CD4-positive, alpha-beta T cell (primary cell): ENCODE results near the gene BLTP2. TPM values are rescaled to one million over a fixed set of nuclear protein-coding genes. Genes with fewer than 3 reads are reported as not detected.

Experiments
- ATAC-seq: fragments of 200-7000 bp; cut with Tn5 transposase; one replicate; pipeline ENCODE4 v1.10.0; 2022; ENCODE audit warnings: mild to moderate bottlenecking; ENCODE audit not compliant: poor library complexity
- CTCF ChIA-PET: fragments of 350-600 bp; sonication (Branson Sonifier 250); formaldehyde crosslinking; loops from one replicate; lab custom pipeline; 2021; ENCODE audit warnings: antibody characterized with exemption, inconsistent platforms; lab: Charles Lee
- POLR2A ChIA-PET: fragments of 350-600 bp; sonication (Branson Sonifier 250); formaldehyde crosslinking; loops from one replicate; lab custom pipeline; 2021; ENCODE audit warnings: antibody characterized with exemption, inconsistent platforms; lab: Charles Lee
- DNase-seq, 14 experiments: peaks; one replicate each; pipeline ENCODE4 v3.0.0-alpha.2; 2013 to 2020; ENCODE audit warnings: mixed read lengths in 2 of 14
- H3K27ac ChIP-seq, 2 donors: one replicate each; pipeline versions ENCODE4 v1.5.1 to v1.7.0; 2013; ENCODE audit warnings: low read length in 2 of 2, low read depth in 1 of 2, mild to moderate bottlenecking in 1 of 2
- H3K27me3 ChIP-seq, 2 experiments: 1 replicate in 1 of 2; 2 replicates in 1 of 2; pipeline versions ENCODE4 v1.6.1 to v1.7.0; 2013; ENCODE audit warnings: low read length in 2 of 2, control low read depth in 1 of 2, mild to moderate bottlenecking in 1 of 2, moderate library complexity in 1 of 2; ENCODE audit not compliant: insufficient read depth in 2 of 2, control insufficient read depth in 1 of 2
- H3K36me3 ChIP-seq: one replicate; pipeline ENCODE4 v1.6.1; 2013; ENCODE audit warnings: low read length, control low read depth; ENCODE audit not compliant: insufficient read depth
- H3K4me1 ChIP-seq: one replicate; pipeline ENCODE4 v1.6.1; 2013; ENCODE audit warnings: low read length, control low read depth; ENCODE audit not compliant: insufficient read depth
- H3K4me3 ChIP-seq: one replicate; pipeline ENCODE4 v1.5.1; 2013; ENCODE audit warnings: mild to moderate bottlenecking, low read length, moderate library complexity
- H3K9me3 ChIP-seq, 2 experiments: 1 replicate in 1 of 2; 2 replicates in 1 of 2; pipeline versions ENCODE4 v1.6.1 to v1.7.0; 2013; ENCODE audit warnings: low read length in 2 of 2, mild to moderate bottlenecking in 2 of 2, control low read depth in 1 of 2, moderate library complexity in 1 of 2; ENCODE audit not compliant: control insufficient read depth in 1 of 2, insufficient read depth in 1 of 2
- H3K27ac Mint-ChIP-seq: one replicate; pipeline ENCODE4 v1.8.0; 2020; ENCODE audit warnings: mixed read lengths
- H3K27me3 Mint-ChIP-seq: one replicate; pipeline ENCODE4 v1.8.0; 2021; ENCODE audit warnings: mixed read lengths
- H3K36me3 Mint-ChIP-seq: one replicate; pipeline ENCODE4 v1.8.0; 2021; ENCODE audit warnings: low read depth, mixed read lengths
- H3K4me1 Mint-ChIP-seq: one replicate; pipeline ENCODE4 v1.8.0; 2021; ENCODE audit warnings: low read depth, mixed read lengths
- H3K4me3 Mint-ChIP-seq: one replicate; pipeline ENCODE4 v1.8.0; 2020; ENCODE audit warnings: mild to moderate bottlenecking, mixed read lengths
- H3K9me3 Mint-ChIP-seq: one replicate; pipeline ENCODE4 v1.8.0; 2020; ENCODE audit warnings: mixed read lengths
- intact Hi-C, 2 experiments: fragments of 100-400 bp; cut with DNase I in 1 of 2; cut with micrococcal nuclease in 1 of 2; formaldehyde crosslinking; loops; one replicate each; pipeline versions ENCODE4 v1.15.1 to v1.9.0; 2023 to 2025; cut with DNase I, micrococcal nuclease
- total RNA-seq, 174 experiments: library from RNA in 2 of 174; stranded (reverse) in 2 of 174; gene quantifications; one replicate each; pipeline ENCODE4 v1.2.3 and lab custom pipeline; 2021 to 2026
- TF ChIP-seq, protein P1 (sequence below): fragments of 200-600 bp; IDR thresholded peaks from one replicate; pipeline ENCODE4 v1.8.0; 2022; ENCODE audit warnings: antibody characterized with exemption, mild to moderate bottlenecking

BLTP2 gene
- total RNA-seq, 2 experiments from 2014 or later: 120 to 124 TPM

DNA sequence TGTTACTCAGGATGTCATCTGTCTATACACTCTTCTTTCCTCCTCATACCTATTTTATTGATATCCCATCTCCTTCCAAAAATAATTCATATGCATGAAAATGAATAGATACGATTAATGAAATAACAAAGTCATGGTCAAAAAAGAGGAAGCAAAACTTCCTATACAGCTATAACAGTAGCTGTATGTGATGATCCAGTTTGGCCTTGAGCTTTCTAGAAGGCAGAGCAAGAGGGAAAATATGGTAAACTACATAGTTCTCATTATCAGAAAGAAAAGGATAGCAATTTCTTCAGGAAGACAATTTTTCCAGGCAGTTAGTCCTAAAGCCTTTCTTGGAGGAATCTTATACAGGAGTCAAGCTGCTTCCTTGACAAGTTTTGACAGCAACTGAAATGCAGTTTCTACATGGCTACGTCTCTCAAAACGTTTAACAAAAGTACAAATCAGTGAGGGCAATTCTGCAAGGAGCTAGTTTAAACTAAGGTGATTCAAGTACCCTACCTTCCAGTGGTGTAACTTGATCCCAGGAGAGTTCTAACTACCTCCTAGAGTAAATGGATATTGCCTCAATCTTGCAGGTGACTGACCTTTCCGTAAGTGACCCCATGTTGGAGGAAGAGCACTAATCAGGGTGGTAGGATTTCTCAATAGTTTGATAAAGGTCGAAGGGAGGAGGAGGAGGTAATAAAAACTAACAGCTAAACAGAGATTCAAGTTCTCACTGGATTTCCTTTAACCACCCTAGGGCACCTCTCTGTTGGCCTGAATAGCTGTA, 47.2 kb downstream of the BLTP2 start:
- peak overlapping the region; percentile 60 for H3K4me3 ChIP-seq
- H3K27ac ChIP-seq: no peak overlapping the region
- peaks cover 20% of the 10 kb centered on the region for H3K4me1 ChIP-seq
- ChIA-PET POLR2A (interaction anchor here (1.3 to 3.6 kb wide), 3 partner anchors 19 to 26 kb away, joined by 3 to 70 read pairs (median 36); partner anchors contain the start of genes ALDOC and PIGS), CTCF (interaction anchor here (1.9 kb wide), 1 partner anchor 26 kb away, joined by 4 read pairs; the partner anchor contains the start of gene PIGS)
- peak overlapping the region; percentile 94 for H3K27ac Mint-ChIP-seq
- ATAC-seq (no peak), DNase-seq (no peak)
- H3K27me3 ChIP-seq: no peaks in the 10 kb centered on the region
- H3K36me3 ChIP-seq: no peaks in the 10 kb centered on the region
- intact Hi-C loops: loop anchor here (1.0 to 2.0 kb wide), 5 partner anchors 20 to 49 kb away; partner anchors contain the start of genes ALDOC (in 1 of the 2) and BLTP2 (in 1 of the 2)
- H3K9me3 Mint-ChIP-seq: no peaks in the 10 kb centered on the region
- H3K36me3 Mint-ChIP-seq: peaks cover 14% of the 10 kb centered on the region
- H3K9me3 ChIP-seq: no peaks in the 10 kb centered on the region
- H3K4me3 Mint-ChIP-seq: peak overlapping the region; percentile 90
- H3K27me3 Mint-ChIP-seq: no peaks in the 10 kb centered on the region
- TF ChIP-seq, protein P1, sequence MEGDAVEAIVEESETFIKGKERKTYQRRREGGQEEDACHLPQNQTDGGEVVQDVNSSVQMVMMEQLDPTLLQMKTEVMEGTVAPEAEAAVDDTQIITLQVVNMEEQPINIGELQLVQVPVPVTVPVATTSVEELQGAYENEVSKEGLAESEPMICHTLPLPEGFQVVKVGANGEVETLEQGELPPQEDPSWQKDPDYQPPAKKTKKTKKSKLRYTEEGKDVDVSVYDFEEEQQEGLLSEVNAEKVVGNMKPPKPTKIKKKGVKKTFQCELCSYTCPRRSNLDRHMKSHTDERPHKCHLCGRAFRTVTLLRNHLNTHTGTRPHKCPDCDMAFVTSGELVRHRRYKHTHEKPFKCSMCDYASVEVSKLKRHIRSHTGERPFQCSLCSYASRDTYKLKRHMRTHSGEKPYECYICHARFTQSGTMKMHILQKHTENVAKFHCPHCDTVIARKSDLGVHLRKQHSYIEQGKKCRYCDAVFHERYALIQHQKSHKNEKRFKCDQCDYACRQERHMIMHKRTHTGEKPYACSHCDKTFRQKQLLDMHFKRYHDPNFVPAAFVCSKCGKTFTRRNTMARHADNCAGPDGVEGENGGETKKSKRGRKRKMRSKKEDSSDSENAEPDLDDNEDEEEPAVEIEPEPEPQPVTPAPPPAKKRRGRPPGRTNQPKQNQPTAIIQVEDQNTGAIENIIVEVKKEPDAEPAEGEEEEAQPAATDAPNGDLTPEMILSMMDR: no peak
- H3K4me1 Mint-ChIP-seq: peaks cover 24% of the 10 kb centered on the region

Other genes starting within 250 kb of the BLTP2 start
- gene SLC46A1, start 238.9 kb downstream of the BLTP2 start, total RNA-seq: under 1 TPM; 0.44 to 0.45 TPM
- not detected for gene SLC13A2, start 171.5 kb downstream of the BLTP2 start, total RNA-seq
- not detected for gene FOXN1, start 138.8 kb downstream of the BLTP2 start, total RNA-seq
- gene UNC119, start 92.5 kb downstream of the BLTP2 start, total RNA-seq: 10 to 100 TPM; 77.1 to 83.9 TPM
- gene PIGS, start 73.6 kb downstream of the BLTP2 start, total RNA-seq: 10 to 100 TPM; 73.8 to 76.4 TPM
- gene ALDOC, start 68.3 kb downstream of the BLTP2 start, total RNA-seq: 10 to 100 TPM; 21.8 to 22.7 TPM
- gene SPAG5, start 46.1 kb downstream of the BLTP2 start, total RNA-seq: 10 to 100 TPM; 15.4 to 17.0 TPM
- 10 to 100 TPM; 13.7 to 14.8 TPM for gene RSKR, start 31.0 kb downstream of the BLTP2 start, total RNA-seq
- gene SDF2, start 16.7 kb upstream of the BLTP2 start, total RNA-seq: 10 to 100 TPM; 30.3 to 32.0 TPM
- 100 to 1,000 TPM; 149 to 151 TPM for gene SUPT6H, start 17.0 kb upstream of the BLTP2 start, total RNA-seq
- 1 to 10 TPM; 3.5 to 4.1 TPM for gene PROCA1, start 66.7 kb upstream of the BLTP2 start, total RNA-seq
- 10 to 100 TPM; 20.7 to 21.3 TPM for gene RAB34, start 72.7 kb upstream of the BLTP2 start, total RNA-seq
- gene RPL23A, start 74.8 kb upstream of the BLTP2 start, total RNA-seq: 1,000 to 10,000 TPM; 3,393 to 3,457 TPM
- under 1 TPM; 0.39 to 0.60 TPM for gene TLCD1, start 81.1 kb upstream of the BLTP2 start, total RNA-seq
- gene NEK8, start 83.6 kb upstream of the BLTP2 start, total RNA-seq: 1 to 10 TPM; 4.7 to 5.2 TPM
- 100 to 1,000 TPM; 411 to 416 TPM for gene TRAF4, start 98.9 kb upstream of the BLTP2 start, total RNA-seq
- 10 to 100 TPM; 17.3 to 17.5 TPM for gene FAM222B, start 197.6 kb upstream of the BLTP2 start, total RNA-seq
- 10 to 100 TPM; 15.6 to 16.8 TPM for gene ERAL1, start 209.9 kb upstream of the BLTP2 start, total RNA-seq